GM12865 (cell line): ENCODE results near the gene OR51E2.

Source experiments
- DNase-seq: peaks from one replicate; pipeline ENCODE4 v3.0.0; 2010; ENCODE audit warnings: low read depth
- H3K4me3 ChIP-seq: 2 replicates; pipeline ENCODE4 v1.5.1; 2011; ENCODE audit warnings: mild to moderate bottlenecking, low read depth, low read length, control low read depth
- TF ChIP-seq, protein P1 (sequence below): IDR thresholded peaks from 2 replicates; pipeline ENCODE4 v1.5.1; 2011; ENCODE audit warnings: low read length, control low read depth, low read depth, inconsistent platforms; ENCODE audit not compliant: insufficient read depth; ENCODE audit errors: missing control alignments

The OR51E2 gene

GRCh38 chr11:4664183-4664582 lies 33.5 kb downstream of the OR51E2 start:
- no peak for DNase-seq
- TF ChIP-seq, protein P1, sequence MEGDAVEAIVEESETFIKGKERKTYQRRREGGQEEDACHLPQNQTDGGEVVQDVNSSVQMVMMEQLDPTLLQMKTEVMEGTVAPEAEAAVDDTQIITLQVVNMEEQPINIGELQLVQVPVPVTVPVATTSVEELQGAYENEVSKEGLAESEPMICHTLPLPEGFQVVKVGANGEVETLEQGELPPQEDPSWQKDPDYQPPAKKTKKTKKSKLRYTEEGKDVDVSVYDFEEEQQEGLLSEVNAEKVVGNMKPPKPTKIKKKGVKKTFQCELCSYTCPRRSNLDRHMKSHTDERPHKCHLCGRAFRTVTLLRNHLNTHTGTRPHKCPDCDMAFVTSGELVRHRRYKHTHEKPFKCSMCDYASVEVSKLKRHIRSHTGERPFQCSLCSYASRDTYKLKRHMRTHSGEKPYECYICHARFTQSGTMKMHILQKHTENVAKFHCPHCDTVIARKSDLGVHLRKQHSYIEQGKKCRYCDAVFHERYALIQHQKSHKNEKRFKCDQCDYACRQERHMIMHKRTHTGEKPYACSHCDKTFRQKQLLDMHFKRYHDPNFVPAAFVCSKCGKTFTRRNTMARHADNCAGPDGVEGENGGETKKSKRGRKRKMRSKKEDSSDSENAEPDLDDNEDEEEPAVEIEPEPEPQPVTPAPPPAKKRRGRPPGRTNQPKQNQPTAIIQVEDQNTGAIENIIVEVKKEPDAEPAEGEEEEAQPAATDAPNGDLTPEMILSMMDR, result no peak
- H3K4me3 ChIP-seq, result no peak overlapping the region

DNA sequence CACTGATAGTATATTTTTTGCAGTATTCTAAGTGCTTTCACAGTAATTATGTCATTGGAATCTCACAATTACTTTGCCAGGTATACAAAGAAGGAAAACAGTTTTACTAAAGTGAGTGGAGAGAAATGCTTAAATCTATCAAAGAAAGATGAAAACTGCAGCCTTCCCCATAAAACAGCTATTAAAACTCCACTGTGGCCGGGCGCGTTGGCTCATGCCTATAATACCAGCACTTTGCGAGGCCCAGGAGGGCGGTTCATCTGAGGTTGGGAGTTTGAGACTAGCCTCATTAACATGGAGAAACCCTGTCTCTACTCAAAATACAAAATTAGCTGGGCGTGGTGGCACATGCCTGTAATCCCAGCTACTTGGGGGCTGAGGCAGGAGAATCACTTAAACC lies 34.8 kb downstream of the OR51E2 start:
- no peak for DNase-seq
- no peak overlapping the region for H3K4me3 ChIP-seq
- TF ChIP-seq, protein P1, result no peak

DNA sequence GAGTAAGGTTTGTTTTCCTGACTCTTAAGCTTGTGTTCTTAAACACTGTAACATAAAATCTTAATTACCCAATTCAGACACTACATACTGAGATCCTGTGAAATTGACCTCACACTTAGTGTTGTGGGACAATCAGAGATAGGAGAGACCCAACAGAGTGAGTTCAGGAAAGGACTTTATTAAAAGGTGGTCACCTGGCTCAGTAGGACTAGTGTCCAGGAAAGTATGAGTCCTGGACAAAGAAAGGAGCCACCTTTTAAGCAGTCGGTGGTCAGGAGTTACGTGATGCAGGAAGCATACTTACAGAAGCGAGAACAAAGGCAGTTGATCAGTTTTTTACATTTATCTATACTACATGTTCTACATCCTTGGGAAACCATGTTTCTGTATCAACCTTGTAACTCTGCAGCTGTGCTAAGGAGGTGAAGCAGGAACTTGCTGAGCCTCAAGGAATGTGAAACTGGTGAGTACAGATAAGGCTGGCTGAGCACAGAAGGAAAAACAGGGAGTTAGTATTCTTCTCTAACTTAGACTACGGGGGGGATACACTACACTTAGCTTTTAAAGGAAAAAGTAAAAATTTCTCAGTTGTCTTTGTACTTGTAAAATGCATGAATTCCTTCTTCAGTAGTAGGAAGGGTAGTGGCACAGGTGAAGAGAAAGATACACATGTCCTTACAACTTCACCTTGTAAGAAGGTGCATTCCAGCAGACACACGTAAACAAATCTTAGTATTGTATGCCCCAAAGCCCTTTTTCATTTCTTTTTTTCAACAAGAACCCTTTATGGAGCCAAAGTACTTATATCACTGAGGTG lies 38.8 kb downstream of the OR51E2 start:
- TF ChIP-seq, protein P1, result no peak
- no peak overlapping the region for H3K4me3 ChIP-seq
- DNase-seq, result no peak

DNA sequence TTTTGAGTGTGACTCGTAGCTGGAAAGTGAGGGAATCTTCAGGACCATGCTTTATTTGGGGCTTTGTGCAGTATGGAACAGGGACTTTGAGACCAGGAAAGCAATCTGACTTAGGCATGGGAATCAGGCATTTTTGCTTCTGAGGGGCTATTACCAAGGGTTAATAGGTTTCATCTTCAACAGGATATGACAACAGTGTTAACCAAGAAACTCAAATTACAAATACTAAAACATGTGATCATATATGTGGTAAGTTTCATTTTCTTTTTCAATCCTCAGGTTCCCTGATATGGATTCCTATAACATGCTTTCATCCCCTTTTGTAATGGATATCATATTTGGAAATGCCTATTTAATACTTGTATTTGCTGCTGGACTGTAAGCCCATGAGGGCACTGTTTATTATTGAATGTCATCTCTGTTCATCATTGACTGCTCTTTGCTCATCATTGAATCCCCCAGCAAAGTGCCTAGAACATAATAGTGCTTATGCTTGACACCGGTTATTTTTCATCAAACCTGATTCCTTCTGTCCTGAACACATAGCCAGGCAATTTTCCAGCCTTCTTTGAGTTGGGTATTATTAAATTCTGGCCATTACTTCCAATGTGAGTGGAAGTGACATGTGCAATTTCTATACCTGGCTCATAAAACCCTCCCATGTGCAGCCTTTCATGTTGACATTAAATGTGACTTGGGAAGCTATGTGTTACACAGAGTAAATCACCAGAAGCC lies 42.9 kb downstream of the OR51E2 start:
- H3K4me3 ChIP-seq, result no peak overlapping the region
- TF ChIP-seq, protein P1, result no peak
- DNase-seq, result no peak

GRCh38 chr11:4647766-4648165 lies 49.9 kb downstream of the OR51E2 start:
- DNase-seq, result no peak
- H3K4me3 ChIP-seq, result no peak overlapping the region
- TF ChIP-seq, protein P1, result no peak

DNA sequence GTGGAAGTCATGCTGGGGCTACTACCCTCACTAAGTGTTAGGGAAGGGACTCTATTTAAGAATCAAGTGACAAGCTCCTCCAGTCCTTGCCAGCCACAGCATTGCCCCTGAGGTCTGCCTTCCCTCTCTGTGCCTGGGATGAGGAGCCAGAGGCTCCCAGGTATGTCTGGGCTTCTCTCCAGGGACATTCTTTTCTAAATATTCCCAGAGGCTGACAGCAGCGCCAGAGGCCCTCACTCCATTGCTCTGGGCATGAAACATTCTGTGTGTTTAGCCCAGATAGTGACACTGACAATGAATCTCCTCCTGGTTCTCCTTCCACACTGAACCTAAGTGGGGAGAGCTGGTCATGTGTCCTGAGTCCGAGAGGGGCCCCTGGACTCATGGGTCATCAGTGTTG lies 51.7 kb downstream of the OR51E2 start:
- no peak for DNase-seq

More for the DNA sequence above, 51.7 kb downstream of the OR51E2 start:
- TF ChIP-seq, protein P1, result no peak
- H3K4me3 ChIP-seq, result no peak overlapping the region
